ENCODE results near the gene PPP1R12A.

PPP1R12A gene

DNA sequence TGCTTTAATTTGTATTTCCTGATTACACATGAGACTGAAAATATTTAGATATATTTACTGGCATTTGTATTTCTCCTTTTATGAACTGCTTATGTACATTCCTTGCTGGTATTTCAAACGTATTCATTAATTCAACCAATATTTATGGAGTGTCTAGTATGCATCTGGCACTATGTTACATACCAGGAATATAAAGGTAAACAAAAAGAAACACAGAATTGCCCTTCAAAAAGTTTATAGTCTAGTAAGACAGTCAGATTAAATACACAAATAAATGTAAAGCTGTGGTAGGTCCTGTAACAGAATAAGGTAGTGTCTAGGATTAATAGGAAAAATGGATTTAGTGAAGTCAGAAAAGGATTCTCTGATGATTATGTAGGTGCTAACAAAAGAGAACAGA, 87.5 kb downstream of the PPP1R12A start:
- no peak overlapping the region for H3K4me3 ChIP-seq (ENCODE audit: low read length)
- no peak for DNase-seq (ENCODE audit: low read depth)
- TF ChIP-seq, protein P1, sequence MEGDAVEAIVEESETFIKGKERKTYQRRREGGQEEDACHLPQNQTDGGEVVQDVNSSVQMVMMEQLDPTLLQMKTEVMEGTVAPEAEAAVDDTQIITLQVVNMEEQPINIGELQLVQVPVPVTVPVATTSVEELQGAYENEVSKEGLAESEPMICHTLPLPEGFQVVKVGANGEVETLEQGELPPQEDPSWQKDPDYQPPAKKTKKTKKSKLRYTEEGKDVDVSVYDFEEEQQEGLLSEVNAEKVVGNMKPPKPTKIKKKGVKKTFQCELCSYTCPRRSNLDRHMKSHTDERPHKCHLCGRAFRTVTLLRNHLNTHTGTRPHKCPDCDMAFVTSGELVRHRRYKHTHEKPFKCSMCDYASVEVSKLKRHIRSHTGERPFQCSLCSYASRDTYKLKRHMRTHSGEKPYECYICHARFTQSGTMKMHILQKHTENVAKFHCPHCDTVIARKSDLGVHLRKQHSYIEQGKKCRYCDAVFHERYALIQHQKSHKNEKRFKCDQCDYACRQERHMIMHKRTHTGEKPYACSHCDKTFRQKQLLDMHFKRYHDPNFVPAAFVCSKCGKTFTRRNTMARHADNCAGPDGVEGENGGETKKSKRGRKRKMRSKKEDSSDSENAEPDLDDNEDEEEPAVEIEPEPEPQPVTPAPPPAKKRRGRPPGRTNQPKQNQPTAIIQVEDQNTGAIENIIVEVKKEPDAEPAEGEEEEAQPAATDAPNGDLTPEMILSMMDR (conservative IDR thresholded peaks at IDR 0.05; ENCODE audit: low read depth, low read length) = no peak

DNA sequence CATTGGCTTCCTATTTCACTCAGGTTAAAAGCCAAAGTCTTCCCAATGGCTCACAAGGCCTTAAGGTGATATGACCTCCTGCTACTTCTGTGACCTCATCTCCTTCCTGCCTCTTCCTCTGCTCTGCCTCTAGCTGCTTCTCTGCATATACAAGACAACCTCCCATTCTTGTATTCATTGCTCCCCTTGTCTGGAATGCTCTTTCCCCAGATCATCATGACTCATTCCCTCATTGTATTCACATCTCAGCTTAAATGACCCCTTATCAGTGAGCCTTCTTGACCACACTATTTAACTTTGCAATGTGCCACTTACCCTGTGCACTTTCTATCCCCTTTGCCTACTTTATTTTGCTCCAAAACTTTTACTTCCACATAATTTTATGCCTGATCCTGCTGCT, 90.2 kb downstream of the PPP1R12A start:
- TF ChIP-seq, protein P1 (conservative IDR thresholded peaks at IDR 0.05; ENCODE audit: low read depth, low read length) = no peak
- H3K4me3 ChIP-seq (ENCODE audit: low read length) = no peak overlapping the region
- DNase-seq (ENCODE audit: low read depth) = peak; percentile 23

DNA sequence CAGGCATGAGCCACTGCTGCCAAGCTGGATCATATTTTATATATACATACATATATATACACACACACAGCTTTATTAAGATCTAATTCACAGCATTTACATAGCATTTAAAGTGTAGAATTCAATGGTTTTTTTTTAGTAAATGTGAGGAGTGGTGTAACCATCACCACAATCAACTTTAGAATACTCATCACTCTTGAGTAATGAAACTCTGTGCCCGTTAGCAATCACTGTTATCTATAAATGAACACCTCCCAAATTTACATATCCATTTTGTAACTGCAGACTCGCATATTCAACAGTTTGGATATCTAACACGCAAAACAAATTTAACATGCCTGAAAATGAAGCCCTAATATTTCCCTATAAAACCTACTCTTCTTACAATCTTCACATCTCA, 90.9 kb downstream of the PPP1R12A start:
- H3K4me3 ChIP-seq (ENCODE audit: low read length) = no peak overlapping the region
- TF ChIP-seq, protein P1 (conservative IDR thresholded peaks at IDR 0.05; ENCODE audit: low read depth, low read length) = no peak
- DNase-seq (ENCODE audit: low read depth) = no peak

DNA sequence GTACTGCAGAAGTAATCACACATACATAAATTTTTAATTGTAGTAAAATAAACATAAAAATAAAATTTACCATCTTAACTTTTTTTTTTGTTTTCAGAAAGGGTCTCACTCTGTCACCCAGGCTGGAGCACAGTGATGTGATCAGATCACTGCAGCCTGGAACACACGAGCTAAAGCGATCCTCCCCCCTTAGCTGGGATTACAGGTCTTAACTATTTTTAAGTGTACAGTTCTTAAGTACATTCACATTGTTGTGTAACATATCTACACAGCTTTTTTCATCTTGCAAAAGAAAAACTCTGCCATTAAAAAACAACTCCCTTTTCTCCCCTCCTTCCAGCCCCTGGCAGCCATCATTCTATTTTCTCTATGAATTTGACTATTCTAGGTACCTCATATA, 92.3 kb downstream of the PPP1R12A start:
- TF ChIP-seq, protein P1 (conservative IDR thresholded peaks at IDR 0.05; ENCODE audit: low read depth, low read length) = no peak
- H3K4me3 ChIP-seq (ENCODE audit: low read length) = no peak overlapping the region
- DNase-seq (ENCODE audit: low read depth) = peak; percentile 17

DNA sequence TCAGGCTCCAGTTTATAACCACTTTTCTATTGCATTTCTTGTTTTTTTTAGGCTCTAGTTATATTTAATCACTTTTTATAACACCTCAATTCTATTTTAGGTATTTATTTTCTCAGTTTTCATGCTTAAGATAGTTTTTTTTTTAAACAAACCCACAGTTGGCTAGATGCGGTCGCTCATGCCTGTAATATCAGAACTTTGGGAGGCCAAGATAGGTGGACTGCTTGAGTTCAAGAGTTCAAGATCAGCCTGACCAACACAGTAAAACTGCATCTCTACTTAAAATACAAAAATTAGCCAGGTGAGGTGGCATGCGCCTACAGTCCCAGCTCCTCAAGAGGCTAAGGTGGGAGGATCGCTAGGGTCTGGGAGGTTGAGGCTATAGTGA, 93.0 kb downstream of the PPP1R12A start:
- TF ChIP-seq, protein P1 (conservative IDR thresholded peaks at IDR 0.05; ENCODE audit: low read depth, low read length) = no peak
- no peak overlapping the region for H3K4me3 ChIP-seq (ENCODE audit: low read length)

DNA sequence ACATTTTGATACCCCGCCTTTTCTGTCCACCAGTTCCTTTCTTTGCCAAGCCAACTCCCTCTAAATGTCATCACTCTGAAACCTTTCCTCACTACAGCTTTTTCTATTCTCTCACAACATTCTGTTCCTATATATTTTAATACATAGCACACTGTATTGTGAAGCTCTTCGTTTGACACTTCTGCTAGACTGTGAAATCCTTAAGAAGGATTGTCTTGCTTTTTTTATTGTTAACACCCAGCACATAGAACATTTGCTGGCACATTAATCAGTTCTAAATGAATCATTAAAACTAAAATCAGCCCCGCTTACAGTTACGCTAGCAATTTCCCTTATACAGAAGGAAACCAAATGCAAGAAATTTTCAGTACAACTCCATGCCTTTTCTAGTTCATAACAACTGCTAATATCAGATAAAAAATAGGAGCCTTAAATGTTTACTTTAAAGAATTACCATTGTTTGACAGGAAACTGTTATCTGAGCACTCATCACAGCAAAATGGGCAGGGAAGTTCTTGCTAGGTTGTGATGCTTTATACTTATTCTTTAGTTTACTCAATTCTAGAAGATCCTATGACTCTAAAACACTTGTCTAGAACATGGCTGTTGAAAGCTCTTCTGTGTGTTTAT, 93.5 kb downstream of the PPP1R12A start:
- DNase-seq (ENCODE audit: low read depth) = no peak
- TF ChIP-seq, protein P1 (conservative IDR thresholded peaks at IDR 0.05; ENCODE audit: low read depth, low read length) = no peak
- no peak overlapping the region for H3K4me3 ChIP-seq (ENCODE audit: low read length)

More for the DNA sequence above, 93.0 kb downstream of the PPP1R12A start:
- DNase-seq (ENCODE audit: low read depth) = no peak

DNA sequence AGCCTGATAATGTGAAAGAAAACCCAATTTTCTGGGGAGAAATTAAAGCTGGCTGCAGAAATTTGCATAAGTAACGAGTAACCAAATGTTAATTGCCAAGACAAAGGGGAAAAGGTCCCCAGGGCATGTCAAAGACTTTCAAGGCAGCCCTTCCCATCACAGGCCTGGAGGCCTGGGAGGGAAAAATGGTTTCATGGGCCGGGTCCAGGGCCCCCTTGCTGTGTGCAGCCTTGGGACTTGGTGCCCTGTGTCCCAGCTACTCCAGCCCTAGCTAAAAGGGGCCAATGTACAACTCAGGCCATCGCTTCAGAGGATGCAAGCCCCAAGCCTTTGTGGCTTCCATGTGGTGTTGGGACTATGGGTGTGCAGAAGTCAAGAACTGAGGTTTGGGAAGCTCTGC, 96.5 kb downstream of the PPP1R12A start:
- DNase-seq (ENCODE audit: low read depth) = no peak
- H3K4me3 ChIP-seq (ENCODE audit: low read length) = no peak overlapping the region
- TF ChIP-seq, protein P1 (conservative IDR thresholded peaks at IDR 0.05; ENCODE audit: low read depth, low read length) = no peak
